GM20000 (cell line): ENCODE measurements around the gene PDK4.

Source experiments
- DNase-seq: peaks from one replicate; pipeline ENCODE4 v3.0.0; 2012; ENCODE audit warnings: low spot score
- TF ChIP-seq, protein P1 (sequence below): IDR thresholded peaks from 2 replicates; pipeline ENCODE4 v1.5.1; 2012; ENCODE audit warnings: mild to moderate bottlenecking, control low read depth; ENCODE audit errors: extremely low read depth, missing control alignments

PDK4 gene

DNA sequence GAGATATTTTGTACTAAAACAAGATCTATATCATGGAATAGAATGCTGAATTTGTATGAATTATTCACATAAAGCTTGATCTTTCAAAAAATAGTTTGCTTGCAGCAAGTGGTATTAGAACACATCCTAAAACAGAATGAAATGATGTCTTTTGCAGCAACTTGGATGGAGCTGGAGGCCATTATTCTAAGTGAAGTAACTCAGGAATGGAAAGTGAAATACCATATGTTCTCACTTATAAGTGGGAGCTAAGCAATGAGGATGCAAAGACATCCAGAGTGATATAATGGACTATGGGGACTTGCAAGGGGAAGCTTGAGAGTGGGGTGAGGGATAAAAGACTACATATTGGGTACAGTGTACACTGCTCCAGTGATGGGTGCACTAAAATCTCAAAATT, 56.9 kb downstream of the PDK4 start:
- DNase-seq, result no peak
- TF ChIP-seq, protein P1, sequence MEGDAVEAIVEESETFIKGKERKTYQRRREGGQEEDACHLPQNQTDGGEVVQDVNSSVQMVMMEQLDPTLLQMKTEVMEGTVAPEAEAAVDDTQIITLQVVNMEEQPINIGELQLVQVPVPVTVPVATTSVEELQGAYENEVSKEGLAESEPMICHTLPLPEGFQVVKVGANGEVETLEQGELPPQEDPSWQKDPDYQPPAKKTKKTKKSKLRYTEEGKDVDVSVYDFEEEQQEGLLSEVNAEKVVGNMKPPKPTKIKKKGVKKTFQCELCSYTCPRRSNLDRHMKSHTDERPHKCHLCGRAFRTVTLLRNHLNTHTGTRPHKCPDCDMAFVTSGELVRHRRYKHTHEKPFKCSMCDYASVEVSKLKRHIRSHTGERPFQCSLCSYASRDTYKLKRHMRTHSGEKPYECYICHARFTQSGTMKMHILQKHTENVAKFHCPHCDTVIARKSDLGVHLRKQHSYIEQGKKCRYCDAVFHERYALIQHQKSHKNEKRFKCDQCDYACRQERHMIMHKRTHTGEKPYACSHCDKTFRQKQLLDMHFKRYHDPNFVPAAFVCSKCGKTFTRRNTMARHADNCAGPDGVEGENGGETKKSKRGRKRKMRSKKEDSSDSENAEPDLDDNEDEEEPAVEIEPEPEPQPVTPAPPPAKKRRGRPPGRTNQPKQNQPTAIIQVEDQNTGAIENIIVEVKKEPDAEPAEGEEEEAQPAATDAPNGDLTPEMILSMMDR, result no peak

DNA sequence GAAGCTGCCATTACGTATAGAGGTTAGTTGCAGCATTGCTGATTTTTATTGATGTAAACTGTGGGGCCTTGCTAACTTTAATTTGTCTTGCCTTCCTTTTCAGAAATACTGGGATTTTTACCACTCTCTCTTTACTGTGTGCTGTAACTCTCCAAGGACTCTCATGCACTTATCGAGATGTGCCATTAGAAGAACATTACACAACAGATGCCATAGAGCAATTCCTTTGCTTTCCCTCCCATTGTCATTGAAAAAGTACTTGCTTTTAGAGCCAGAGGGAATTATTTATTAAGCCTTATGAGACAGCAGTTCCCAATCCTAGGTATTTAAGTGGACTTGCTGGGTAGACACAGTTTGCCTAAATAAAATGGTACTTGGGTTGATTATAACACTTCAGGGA, 58.8 kb downstream of the PDK4 start:
- no peak for DNase-seq
- TF ChIP-seq, protein P1, result no peak

DNA sequence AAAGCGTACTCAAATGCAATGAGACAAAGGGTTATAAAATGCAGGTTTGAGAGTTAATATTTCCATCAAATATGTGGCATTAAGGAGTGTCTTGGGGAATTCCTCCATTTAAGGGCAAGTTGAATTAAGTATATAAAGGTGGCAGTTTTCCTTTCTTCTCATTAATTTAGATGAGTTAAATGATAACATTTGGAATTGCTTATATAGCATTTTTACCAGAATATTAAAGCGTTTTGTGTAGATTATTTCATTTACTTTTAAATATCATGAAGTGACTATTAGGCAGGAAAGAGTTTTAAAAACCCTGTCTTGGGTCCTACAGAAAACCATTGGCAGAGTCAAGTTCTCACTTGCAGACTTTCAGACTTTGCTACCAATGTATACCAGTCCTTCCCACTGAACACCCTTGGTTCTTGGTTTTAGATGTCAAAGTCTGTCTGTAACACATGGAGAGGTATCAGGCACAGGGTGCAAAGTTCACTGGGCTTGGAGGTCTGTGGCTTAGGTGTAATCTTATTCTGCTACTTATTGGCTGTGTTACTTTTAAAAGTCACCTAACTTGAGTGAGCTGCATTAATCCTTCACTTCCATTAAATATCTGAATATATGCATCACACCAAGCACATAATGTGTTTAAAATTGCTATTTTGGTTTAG, 59.5 kb downstream of the PDK4 start:
- DNase-seq, result no peak
- TF ChIP-seq, protein P1, result no peak

DNA sequence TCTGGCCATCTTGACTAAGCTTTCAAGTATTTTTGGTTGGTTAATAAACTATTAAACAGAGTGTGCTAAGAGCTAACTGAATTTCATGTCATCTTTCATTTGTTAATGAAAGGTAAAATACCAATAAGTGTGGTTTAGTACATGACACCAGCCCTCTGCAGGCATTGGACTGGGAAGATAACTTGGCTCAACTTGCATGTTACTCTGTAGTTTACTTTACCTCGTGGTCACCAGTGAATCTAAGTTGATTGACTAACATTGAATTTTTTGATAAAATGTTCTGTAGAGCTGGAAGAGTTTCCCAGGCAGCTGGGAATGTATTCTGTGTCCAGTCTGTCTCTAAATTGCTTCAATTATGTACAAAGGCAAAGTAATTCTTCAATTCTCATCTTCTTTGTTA, 60.7 kb downstream of the PDK4 start:
- DNase-seq, result no peak
- TF ChIP-seq, protein P1, result no peak

DNA sequence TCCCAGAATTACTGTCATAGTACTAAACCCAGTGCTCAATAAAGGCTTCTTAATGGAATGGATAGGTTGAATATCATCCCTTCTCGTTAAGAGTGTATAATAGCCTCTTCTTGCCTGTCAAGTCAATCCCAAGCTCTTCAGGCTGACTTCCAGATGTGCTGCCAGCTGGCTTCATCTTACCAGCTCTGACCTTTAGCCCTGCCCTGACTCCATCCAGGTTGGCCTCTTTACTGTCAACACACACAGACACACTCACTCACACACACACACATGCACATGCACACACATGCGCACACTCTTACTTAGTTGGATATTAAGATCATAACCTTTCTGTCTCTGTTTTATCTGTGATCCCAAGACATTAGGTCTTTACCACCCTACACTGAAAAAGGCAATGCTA, 61.5 kb downstream of the PDK4 start:
- TF ChIP-seq, protein P1, result no peak
- no peak for DNase-seq
